CD4-positive, alpha-beta T cell treated with Interleukin-2 at 100 ng/mL for 4 hours (primary cell): ENCODE measurements around the gene ZNF766.
"Not testable (repeated sequence)": the region's sequence is repeated elsewhere in the genome, so short reads cannot be mapped to it uniquely, and the experiment has no call there.

Experiments used
- DNase-seq: peaks from one replicate; pipeline ENCODE4 v3.0.0-alpha.2; 2020; ENCODE audit warnings: low spot score

Gene ZNF766

DNA sequence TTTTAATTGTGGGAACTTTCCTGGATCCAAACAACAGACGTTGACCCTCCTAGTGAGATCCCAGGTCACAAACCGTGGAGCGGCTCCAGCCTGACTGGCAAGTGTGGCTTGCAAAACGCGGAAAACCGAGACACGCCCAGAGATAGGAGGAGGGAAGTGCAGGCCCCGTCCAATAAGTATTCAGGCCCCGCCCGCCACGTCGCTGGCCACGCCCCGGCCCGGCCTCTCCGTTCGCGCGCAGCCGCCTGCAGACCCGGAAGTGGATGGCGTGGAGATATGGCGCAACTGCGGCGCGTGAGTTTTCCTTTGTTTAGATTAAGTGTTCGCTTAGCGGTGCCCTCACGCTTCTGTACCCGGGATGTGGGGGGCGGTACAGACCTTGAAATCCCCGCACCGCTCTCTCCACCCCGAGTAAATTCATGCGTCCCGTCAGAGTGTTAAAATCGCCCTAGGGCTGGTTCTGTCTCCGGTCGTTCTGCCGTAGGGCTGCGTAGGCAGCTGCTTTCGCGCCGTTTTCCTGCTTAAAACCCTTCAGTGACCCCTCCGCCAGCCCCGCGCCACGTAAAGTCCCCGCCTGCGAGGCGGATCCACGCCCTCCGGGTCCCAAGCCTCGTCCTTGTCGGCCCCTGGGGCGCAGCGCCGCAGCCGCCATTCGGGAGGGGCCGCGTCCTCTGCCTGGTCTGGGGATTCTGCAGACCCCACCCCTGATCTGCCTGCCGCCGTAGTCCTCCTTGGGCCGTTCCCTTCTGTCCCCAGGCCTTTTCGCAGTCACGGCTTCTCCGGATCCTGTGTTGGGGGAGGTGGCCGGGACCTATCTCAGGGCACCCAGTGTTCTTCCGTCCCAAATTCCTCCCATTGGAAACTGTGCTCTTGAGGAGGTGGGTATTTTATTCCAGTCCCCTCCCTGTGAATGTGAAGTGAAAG, at the start of gene ZNF766:
Gene ZNF766 (plus strand): TSS at position 250 of the 924 bp plus-strand sequence. CDS start 27 bp downstream, at position 277.
- peak; percentile 95 for DNase-seq

- no peak for DNase-seq
Observed at GRCh38 chr19:52219611-52220010, 49.8 kb upstream of the ZNF766 start.

DNA sequence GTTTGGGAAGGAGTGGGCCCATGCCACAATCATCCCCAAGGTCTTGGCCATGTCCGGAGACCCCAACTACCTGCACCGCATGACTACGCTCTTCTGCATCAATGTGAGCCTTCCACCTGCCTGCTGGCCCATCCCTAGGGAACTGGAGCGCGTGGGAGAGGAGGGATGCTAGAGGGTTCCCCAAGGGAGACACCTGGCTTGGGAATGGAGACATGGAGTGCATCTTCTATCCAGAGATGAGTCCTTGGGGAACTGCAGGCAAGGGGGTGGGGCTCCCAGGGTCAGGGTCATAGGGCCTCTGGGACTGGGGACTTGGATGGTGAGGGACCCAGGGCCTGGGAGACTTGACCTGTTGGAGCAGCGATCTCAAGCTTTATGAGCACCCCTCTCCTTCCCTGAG, 48.4 kb upstream of the ZNF766 start:
- no peak for DNase-seq

DNA sequence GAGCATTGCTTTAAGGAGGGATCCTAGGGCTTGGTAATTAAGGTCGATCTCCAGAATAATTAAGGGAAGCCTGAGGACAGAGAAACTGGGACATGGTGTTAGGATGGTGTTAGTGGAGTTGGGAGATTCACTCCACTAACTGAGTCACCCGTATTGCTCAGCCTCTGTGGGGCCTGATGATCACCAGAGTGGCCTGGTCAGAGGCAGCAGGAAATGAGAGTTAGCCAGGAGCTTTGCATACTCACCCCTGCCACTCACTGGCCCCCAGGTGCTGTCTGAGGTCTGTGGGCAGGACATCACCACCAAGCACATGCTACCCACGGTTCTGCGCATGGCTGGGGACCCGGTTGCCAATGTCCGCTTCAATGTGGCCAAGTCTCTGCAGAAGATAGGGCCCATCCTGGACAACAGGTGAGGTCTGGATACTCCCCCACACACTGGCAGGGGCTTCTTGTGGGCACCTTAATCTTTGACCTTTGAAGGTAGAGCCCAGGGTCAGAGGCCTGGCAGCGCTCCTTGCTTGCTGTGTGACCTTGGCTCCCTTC, 47.5 kb upstream of the ZNF766 start:
- DNase-seq: no peak

DNA sequence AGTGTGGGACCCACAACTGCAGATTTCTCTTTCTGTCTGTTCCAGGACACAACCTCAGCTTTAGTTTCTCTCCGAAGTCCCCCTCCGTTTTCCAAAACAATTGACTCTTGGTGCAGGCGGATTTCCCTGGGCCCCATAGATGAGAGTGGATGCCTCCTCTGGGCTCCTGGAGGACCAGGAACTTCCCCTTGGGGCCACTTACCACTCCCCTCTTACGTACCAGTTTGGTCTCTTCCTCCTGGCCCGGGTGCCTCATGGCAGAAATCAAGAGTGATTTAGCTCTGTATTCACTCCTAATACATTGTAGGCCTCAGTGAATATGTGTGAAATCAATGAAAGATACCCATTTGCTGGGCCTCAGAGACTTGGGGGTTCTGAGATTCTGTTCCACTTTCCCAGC, 45.2 kb upstream of the ZNF766 start:
- no peak for DNase-seq

GRCh38 chr19:52226652-52227051, 42.7 kb upstream of the ZNF766 start:
- no peak for DNase-seq

- no peak for DNase-seq
Observed at GRCh38 chr19:52227196-52227940, 42.0 kb upstream of the ZNF766 start.

DNA sequence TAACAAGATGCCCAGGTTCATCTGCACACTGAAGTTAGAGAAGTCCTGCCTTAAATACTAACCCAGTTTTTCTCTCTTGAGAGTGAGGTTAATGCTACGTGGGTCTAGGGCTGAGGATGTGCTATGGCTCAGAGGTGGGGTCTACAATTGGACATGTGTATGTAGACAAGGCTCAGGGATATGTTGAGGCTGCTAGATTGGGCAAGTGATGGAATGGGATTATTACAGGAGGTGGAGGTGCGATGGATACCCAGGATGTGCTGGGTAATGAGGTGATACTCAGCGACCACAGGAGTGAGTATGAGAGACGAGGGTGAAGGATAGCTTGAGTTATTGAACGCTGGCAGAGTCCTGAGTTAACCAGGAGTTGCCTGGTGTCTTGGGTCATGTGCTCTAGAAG, 41.4 kb upstream of the ZNF766 start:
- no peak for DNase-seq

GRCh38 chr19:52229524-52229923, 39.9 kb upstream of the ZNF766 start:
- no peak for DNase-seq

DNA sequence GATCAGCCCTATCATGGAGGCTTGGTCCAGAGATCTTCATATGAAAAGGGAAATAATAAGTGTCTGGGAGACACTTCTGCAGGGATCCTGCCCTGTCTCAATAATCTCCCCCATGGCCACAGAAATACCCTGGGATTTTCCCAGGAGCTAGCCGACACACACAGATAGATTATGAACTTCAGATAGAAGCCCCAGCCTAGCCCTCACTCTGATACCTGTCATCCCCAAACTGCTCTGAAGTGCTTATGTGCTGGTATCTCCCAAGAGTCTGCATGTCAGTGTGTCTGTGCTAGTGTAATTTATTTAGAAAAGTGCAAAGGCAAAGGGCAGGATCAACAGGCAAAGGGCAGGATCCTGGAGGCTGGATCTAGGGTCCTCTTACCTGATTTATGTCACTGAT, 38.7 kb upstream of the ZNF766 start:
- no peak for DNase-seq

- DNase-seq: no peak
Observed at GRCh38 chr19:52231154-52231910, 38.1 kb upstream of the ZNF766 start.

DNA sequence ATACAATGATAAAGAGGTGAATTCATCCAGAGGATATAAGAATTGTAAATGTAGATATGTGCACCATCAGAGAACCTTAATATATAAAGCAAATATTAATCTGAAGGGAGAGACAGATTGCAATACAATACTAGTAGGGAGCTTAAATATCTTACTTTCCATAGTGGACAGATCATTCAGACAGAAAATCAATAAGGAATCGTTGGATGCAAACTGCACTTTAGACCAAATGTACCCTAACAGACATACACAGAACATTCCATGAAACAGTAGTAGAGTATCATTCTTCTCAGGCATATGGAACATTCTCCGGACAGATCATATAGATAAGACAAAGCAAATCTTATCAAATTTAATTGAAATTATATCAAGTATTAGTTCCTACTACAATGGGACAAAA, 35.0 kb upstream of the ZNF766 start:
- DNase-seq: no peak

DNA sequence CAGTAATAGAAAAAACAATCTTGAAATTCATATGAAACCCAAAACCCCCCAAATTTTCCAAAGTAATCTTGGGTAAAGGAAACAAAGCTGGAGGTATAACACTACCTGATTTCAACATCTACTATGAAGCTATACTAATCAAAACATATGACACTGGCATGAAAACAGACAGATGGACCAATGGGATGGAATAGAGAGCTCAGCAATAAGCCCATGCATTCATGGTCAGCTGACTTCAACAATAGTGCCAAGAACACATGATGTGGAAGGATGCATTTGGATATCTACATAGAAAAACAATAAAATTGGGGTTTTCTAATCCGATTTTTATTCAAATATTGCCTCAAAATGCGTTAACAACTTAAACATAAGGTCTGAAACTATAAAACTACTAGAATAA, 32.2 kb upstream of the ZNF766 start:
- DNase-seq: no peak

GRCh38 chr19:52237771-52238400, 31.5 kb upstream of the ZNF766 start:
- peak; percentile 72 for DNase-seq

GRCh38 chr19:52244021-52244420, 25.4 kb upstream of the ZNF766 start:
- DNase-seq: no peak

- DNase-seq: peak; percentile 61
Observed at GRCh38 chr19:52248241-52248640, 21.1 kb upstream of the ZNF766 start.

GRCh38 chr19:52258426-52258825, 11.0 kb upstream of the ZNF766 start:
- DNase-seq: no peak

DNA sequence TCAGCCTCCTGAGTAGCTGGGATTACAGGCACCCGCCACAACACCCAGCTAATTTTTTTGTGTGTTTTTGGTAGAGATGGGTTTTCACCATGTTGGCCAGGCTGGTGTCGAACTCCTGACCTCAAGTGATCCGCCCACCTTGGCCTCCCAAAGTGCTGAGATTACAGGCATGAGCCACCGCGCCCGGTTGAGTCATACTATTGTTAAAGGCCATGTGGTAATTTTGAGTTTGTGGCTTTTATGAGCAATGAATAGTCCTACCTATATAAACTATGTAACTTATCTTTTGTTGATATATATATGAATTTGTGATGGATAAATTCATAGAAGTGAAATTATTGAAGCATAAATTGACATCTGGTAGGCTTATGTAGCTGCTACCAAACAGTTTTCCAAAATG, 3.8 kb upstream of the ZNF766 start:
- not testable (repeated sequence) for DNase-seq

DNA sequence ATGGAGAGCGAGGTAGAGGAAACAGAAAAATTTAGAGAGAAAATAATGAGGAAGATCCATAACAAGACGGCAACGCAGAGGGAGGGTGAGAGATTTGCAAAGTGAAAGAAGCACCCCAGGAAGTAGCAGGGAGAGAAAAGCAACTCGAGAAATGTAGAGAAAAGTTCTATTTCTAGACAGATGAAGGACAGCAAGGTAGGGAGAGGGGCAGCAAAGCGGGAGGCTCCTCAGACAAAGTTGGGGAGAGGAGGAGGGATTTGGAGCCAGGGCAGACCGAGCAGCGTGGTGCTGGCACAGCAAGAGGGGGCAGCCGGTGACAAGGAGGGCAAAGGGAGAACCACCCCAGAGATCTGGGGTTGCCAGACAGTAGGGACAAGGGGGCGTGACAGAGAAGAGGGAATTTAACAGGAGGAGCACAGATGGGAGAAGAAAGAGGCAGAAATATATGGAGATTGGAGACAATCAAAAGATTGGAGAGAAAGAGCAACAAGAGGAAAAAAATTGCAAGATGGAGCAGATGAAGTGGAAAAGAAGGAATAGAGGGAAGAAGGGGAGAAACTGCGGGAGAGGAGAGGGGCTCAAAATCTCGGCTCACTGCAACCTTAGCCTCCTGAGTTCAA, 989 bp downstream of the ZNF766 start:
- DNase-seq: no peak

- no peak for DNase-seq
Observed at GRCh38 chr19:52273301-52273700, 3.9 kb downstream of the ZNF766 start.

- DNase-seq: no peak
Observed at GRCh38 chr19:52274191-52274590, 4.8 kb downstream of the ZNF766 start.
